ENCODE results near the gene GNAT3.

DNA sequence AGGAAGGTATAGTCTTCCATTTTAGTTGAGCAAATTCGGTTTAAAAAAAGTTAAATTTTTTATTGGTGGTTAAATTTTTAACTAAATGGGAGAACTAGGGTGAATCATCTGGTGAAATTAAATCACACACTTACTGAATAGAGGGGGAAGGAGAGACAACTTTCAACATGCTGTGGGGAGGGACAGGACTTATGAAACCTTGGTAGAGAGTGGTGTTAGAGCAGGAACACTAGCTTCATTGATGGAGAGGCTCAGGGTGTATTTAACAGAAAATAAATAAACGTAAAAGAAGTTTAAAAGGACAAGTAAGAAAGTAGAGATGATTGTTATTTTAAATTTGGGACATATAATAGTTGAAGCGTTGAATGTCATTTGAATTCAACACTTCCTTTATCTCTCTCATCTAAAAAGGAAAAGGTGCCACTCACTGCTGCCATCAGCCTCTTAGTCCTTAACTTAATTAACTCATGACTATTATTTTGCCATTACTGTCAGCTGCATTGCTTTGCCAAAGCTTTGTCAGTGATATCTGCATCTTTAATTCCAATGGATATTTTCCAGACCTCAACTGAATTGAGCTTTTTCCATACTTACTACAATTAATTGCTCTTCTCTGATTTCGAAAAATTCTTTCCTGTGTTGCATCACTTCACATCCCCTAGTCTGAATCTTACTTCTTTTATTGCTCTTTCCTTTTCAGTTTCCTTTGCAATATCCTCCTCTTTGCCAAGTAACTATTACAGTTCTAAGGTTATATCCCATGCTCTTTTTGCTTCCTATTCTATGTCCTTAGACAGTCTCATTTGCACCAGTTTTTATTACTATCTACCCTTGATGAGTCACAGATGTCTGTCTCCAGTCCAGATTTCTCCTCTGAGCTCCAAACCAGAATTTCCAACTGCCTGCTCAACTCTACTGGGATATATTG lies 71.7 kb downstream of the GNAT3 start:
- TF ChIP-seq POLR2A (IDR thresholded peaks at IDR 0.05): no peak
- TF ChIP-seq, protein P1, sequence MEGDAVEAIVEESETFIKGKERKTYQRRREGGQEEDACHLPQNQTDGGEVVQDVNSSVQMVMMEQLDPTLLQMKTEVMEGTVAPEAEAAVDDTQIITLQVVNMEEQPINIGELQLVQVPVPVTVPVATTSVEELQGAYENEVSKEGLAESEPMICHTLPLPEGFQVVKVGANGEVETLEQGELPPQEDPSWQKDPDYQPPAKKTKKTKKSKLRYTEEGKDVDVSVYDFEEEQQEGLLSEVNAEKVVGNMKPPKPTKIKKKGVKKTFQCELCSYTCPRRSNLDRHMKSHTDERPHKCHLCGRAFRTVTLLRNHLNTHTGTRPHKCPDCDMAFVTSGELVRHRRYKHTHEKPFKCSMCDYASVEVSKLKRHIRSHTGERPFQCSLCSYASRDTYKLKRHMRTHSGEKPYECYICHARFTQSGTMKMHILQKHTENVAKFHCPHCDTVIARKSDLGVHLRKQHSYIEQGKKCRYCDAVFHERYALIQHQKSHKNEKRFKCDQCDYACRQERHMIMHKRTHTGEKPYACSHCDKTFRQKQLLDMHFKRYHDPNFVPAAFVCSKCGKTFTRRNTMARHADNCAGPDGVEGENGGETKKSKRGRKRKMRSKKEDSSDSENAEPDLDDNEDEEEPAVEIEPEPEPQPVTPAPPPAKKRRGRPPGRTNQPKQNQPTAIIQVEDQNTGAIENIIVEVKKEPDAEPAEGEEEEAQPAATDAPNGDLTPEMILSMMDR (IDR thresholded peaks at IDR 0.05): no peak
- TF ChIP-seq EP300 (IDR thresholded peaks at IDR 0.05): peak in 1 of 2 donors; percentile 37
